GM15510 (cell line): Measurements from ENCODE around the gene AFF3.

Source experiments
- POLR2A ChIP-seq: IDR thresholded peaks from 3 replicates; pipeline ENCODE4 v1.6.1; 2011; ENCODE audit warnings: borderline replicate concordance; ENCODE audit not compliant: insufficient read length; ENCODE audit errors: extremely low read depth

The AFF3 gene

GRCh38 chr2:100163605-100164004 lies 21.2 kb upstream of the AFF3 start:
- no peak for TF ChIP-seq POLR2A

GRCh38 chr2:100161945-100162620 lies 19.7 kb upstream of the AFF3 start:
- no peak for TF ChIP-seq POLR2A

GRCh38 chr2:100160396-100160795 lies 18.0 kb upstream of the AFF3 start:
- TF ChIP-seq POLR2A, result no peak

- no peak for TF ChIP-seq POLR2A
Measured at GRCh38 chr2:100151310-100151709, 8.9 kb upstream of the AFF3 start.

GRCh38 chr2:100148883-100149282 lies 6.5 kb upstream of the AFF3 start:
- TF ChIP-seq POLR2A, result no peak

GRCh38 chr2:100146657-100146960 lies 4.2 kb upstream of the AFF3 start:
- no peak for TF ChIP-seq POLR2A

- TF ChIP-seq POLR2A, result no peak
Measured at GRCh38 chr2:100145893-100146656, 3.7 kb upstream of the AFF3 start.

GRCh38 chr2:100143286-100143685 lies 896 bp upstream of the AFF3 start:
- TF ChIP-seq POLR2A, result no peak

- TF ChIP-seq POLR2A, result no peak
Measured at GRCh38 chr2:100141906-100142305, 484 bp downstream of the AFF3 start.

- TF ChIP-seq POLR2A, result no peak
Measured at GRCh38 chr2:100140582-100140981, 1.8 kb downstream of the AFF3 start.

GRCh38 chr2:100137866-100138570 lies 4.4 kb downstream of the AFF3 start:
- no peak for TF ChIP-seq POLR2A

- no peak for TF ChIP-seq POLR2A
Measured at GRCh38 chr2:100137318-100137717, 5.1 kb downstream of the AFF3 start.

- no peak for TF ChIP-seq POLR2A
Measured at GRCh38 chr2:100136310-100136709, 6.1 kb downstream of the AFF3 start.

- TF ChIP-seq POLR2A, result no peak
Measured at GRCh38 chr2:100135415-100135814, 7.0 kb downstream of the AFF3 start.

GRCh38 chr2:100130595-100131391 lies 11.6 kb downstream of the AFF3 start:
- no peak for TF ChIP-seq POLR2A

GRCh38 chr2:100126897-100127401 lies 15.4 kb downstream of the AFF3 start:
- TF ChIP-seq POLR2A, result no peak

- no peak for TF ChIP-seq POLR2A
Measured at GRCh38 chr2:100126201-100126600, 16.2 kb downstream of the AFF3 start.
